ENCODE data around the gene CNP.
A peak's percentile ranks its signal among the peaks of the same experiment; 100 is the strongest.
"Not testable (repeated sequence)": the region's sequence is repeated elsewhere in the genome, so short reads cannot be mapped to it uniquely, and the experiment has no call there.

The CNP gene

DNA sequence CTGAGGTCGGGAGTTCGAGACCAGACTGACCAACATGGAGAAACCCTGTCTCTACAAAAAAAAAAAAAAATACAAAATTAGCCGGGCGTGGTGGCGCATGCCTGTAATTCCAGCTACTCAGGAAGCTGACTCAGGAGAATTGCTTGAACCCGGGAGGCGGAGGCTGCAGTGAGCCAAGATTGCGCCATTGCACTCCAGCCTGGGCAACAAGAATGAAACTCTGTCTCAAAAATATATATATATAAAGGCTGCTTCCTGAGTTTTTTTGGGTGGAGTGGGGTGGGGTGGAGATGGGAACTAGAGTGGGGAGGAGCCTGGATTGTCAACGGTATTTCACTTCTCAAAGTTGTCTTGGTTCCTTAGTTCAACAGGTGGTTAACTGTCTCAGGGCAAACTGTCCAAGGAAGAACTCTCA lies 43.7 kb downstream of the CNP start:
- not testable (repeated sequence) for DNase-seq

DNA sequence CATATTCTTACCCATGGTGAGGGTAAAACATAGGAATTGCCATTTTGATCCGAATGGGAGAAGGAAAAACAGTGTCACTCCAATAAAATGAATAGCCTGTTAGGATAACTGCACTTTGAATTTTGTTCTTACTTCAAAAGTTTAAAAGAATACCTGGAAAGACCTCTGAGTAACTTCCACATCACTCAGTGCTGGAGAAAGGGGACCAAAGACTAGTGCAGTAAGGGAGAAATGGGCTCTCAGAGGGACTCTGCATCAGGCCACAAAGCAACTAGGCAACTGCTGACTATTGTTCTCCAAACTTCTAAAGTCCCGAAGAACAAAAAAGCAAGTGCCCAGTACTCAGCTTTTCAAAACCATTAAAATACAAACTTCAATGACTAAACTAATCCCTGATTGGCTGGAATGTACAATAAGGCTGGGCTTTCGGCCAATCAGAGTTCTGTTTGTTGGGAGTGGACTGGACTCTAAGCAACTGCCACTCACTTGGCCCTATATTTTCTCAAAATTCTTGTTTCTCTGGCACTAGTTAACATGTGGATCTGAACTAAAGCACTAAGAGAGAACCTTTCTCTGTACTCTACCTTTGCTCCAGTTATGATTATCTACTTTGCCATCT lies 44.4 kb downstream of the CNP start:
- no peak for DNase-seq

DNA sequence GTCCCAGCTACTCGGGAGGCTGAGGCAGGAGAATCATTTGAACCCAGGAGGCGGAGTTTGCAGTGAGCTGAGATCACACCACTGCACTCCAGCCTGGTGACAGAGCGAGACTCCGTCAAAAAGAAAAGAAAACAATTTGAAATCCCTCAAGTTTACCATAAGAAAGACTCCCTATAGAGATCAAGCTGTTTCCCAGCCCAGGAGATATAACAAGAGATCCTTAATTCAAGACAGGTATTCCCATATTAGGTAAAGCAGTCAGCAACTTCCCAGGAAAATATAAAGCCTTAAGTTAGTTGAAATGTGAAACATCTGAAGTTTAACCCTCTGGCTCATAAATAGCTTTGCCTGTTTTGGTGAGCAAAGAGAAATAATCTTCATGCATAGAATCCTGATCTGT lies 45.8 kb downstream of the CNP start:
- DNase-seq = not testable (repeated sequence)

GRCh38 chr17:42013740-42014139 lies 47.1 kb downstream of the CNP start:
- not testable (repeated sequence) for DNase-seq

DNA sequence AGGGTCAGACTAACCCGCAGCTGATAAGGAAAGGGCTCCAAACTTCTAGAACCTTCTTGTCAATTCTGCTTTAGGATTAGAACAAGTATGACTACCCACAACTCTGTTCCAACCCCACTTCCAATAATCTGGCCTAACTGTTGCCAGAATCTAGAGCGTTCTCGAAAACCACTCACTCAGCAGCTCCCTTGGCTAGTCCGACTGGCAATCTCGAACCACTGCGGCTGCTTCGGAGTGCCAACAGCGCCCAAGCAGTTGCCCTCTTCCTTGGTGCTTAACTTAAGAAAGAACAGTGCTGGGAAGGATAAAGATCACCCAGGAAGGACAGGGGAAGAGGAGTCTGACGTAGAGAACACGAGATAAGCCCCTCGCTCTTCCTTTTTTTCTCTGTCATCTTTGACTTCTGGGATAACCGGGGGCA lies 49.8 kb downstream of the CNP start:
- no peak for DNase-seq

DNA sequence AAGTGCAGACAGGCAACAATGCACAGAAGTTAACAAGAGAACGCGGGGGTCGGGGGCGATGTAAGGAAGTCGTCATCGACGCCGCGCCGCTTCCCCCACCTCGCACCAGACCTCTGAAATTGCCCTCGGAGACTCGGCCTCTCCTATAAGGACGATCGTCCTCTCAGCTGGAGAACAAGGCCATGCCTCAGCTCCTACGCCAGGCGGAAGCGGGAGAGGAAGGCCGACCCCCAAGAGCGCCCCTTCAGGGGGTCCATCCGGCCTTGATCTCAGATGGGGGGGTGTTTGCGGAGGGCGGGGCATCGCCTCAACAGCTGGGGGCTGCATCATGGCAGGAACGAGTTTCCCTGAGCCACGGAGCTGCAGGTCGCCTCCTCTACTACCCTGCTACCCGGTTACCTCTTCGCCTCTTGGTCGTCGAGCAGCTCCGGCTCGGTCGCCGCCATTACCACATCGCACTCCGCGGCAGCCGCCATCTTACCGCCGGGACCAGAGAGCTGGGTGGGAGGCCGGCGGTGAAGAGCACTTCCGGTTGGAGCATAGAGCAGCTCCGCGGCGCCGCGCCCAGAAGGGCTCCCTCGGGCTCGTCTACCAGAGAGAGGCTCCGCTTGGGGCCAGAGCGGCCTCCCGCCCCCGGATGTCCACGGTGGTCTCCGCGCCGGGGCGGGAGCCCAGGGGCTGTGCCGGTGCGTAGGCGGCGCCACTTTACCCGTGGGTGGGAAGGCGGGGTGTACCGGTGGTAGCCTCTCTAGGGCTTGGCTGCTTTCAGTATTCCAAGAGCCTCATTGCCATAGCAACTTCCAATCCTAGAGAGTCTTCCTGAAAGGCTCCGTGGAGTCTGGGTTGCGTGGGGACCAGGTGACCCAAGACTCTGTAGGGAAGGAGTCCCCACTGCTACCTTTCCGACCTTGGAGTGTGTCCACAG lies 50.6 kb downstream of the CNP start, which contains the start of gene DNAJC7:
Gene DNAJC7 (minus strand): TSS at position 499 of the 925 bp plus-strand sequence. CDS start 23 bp downstream, at position 476.
- DNase-seq = peak; percentile 71 to 88 (median 78)

DNA sequence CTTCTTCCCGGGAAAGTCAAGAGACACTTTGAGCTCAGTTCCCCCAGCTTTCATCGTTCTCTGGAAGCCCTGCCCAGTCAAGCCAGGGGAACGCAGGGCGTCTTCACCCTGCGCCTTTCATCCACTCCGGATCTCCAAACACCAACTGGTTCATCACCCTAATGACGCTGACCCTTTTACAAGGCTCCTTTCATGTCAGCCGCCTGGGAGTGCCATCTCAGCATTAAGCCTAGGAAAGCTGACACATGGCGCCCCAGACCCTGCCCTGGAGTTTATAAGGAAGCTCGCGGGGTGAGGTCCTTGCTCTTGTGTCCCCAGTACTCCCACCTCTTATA lies 51.2 kb downstream of the CNP start:
- no peak for DNase-seq

GRCh38 chr17:42018339-42018738 lies 51.7 kb downstream of the CNP start:
- DNase-seq = no peak

GRCh38 chr17:42018988-42019387 lies 52.4 kb downstream of the CNP start:
- no peak for DNase-seq

DNA sequence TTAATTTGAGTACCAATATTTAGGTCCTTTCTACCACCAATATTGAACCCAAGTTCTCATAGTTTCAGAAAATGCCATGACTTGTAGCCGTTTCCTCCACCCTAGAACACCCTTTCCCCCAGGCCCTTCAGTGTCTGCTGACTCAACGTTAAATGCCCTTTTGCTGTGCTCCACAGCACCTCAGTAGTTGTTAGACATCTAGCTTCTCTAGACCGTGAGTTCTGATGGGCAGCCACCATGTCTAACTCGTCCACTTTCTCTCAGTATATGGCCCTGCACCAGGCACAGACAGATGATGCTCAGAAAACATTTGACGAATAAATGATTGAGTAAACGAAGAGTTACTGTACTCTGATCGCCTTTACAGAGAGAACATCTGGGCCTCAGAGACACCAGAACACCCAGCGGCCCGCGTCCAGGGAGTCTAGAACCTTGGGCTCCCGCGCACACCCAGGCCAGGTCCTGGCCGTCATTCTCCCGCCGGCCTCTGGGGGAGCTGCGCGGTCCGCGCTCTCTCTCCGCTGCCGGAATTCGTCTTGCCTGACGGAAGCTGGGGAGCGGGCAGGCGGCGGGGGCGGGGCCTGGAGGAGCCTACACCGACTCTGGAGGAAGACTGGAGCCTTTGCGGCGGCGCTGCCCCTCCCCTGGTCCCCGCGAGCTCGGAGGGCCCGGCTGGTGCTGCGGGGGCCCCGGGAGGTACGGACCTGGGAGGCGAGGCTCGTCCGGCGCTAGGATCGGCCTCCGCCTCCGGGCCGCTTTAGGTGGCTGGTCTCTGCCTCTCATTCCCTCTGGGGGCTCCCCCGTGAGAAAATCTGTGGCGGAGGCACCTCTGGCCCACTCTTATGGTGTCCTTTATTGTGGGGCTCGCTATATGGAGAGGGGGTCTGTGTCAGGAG lies 53.2 kb downstream of the CNP start, which contains the start of gene NKIRAS2:
Gene NKIRAS2 (plus strand): TSS at position 582 of the 896 bp plus-strand sequence. CDS start 1,488 bp downstream, outside the sequence.
- peak; percentile 86 to 91 (median 88) for DNase-seq

DNA sequence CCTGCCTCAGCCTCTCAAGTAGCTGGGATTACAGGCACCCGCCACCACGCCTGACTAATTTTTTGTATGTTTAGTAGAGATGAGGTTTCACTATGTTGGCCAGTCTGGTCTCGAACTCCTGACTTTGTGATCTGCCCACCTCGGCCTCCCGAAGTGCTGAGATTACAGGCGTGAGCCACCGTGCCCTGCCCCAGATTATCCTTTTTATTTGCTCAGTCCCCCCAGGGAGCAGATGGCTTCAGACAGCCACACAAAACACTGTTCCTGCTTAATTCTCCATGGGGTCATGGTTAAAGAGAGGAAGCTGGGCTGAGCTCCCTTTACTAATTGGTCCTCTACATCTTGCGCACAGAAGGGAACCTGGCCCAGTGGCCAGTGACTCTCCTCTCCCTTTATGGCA lies 54.2 kb downstream of the CNP start:
- DNase-seq = not testable (repeated sequence)

DNA sequence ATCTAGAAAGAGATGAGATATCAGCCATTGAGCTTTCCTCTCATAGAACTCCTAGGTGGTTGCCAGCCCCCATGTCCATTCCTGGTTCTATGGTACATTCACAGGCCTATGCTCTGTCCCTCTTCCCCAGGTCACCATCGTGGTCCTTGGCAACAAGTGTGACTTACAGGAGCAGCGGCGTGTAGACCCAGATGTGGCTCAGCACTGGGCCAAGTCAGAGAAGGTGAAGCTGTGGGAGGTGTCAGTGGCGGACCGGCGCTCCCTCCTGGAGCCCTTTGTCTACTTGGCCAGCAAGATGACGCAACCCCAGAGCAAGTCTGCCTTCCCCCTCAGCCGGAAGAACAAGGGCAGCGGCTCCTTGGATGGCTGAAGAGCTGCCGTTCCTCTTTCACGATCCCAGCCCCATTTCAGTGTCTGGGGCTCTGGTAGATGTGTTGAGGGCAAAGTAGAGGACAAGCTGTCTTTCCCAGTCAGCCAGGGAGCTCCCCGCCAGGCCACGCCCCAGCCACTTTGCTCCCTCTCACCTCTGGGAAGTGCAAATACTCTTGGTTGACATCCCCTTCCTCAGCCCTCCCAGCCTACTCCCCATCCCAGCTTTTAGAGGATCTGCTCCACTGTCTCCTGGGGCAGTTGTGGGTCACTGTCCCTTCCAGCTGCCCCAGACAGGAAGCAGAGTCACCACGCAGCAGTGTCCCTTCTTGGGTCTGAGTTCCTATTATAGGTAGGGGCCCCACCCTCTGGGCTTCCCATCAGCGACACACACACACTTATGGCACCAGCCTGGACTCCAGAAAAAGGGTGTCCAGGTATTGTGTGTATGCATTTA lies 57.1 kb downstream of the CNP start:
- DNase-seq = no peak

GRCh38 chr17:42025191-42025579 lies 58.6 kb downstream of the CNP start:
- DNase-seq = no peak

DNA sequence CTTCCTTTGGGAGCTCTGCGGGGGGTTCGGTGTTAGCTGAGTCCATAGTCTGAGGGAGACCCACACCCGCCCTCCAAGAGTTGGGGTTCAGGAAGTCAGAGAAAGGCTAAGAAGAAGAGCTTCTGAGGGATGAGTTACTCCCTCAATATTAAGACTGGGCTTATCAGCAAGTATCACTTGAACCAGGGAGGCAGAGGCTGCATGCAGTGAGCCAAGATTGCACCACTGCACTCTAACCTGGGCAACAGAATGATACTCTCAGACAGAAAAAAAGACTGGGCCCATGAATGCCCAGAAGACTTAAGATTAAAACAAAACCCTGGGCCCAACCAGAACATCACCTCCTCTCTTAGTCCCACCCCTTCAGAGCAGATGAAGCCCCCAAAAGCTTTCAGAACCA lies 59.3 kb downstream of the CNP start:
- no peak for DNase-seq

DNA sequence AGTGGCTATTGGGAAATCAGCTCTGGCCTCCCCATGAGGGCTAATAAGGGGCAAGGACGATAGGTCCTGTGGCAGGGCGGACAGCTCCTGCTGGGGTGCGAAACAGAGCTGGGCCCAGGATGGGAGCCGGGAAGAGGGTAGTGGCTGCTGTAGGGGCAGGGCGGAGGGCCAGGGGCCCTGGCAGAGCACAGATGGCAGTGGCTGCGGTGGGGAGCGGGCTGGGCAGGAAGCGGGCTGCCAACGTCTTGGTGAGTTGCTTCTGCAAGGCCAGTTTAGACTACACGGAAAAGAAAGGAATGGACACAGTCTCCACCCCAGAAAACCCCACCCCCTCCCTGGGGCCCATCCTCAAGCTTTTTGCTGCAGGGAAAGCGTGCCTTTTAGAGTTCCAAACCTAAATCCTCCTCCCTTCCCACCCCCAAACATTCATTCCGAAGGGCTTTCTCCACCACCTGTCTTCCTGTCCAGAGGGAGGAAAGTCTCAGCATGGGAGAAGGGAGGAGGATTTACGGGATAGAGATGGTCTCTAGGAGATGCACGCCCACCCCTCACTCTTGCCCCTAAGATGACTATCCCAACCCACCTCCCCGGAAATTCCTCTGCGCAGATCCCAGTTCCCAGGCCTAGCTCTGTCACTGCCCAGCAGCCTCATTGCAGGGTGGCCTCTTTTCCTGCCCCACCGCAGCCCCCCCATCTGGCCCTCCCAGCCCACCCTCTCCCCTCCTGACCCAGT lies 60.4 kb downstream of the CNP start:
- DNase-seq = no peak
